Activated T-cell treated with anti-CD3 and anti-CD28 coated beads, Interleukin-2, amount 50 U/mL, for 48 hours (primary cell): ENCODE measurements around the gene ARL5B.
A peak's percentile ranks its signal among the peaks of the same experiment; 100 is the strongest.
"Not testable (repeated sequence)": the region's sequence is repeated elsewhere in the genome, so short reads cannot be mapped to it uniquely, and the experiment has no call there.

Source experiments
- DNase-seq, 2 experiments: peaks; one replicate each; pipeline ENCODE4 v3.0.0-alpha.2; 2020

Gene ARL5B

GRCh38 chr10:18659125-18659818 lies at the start of gene ARL5B:
Gene ARL5B (plus strand): TSS chr10:18659431. CDS start chr10:18659638, 207 bp downstream.
- peak; percentile 96 to 97 for DNase-seq

- no peak for DNase-seq
These were observed 48.7 kb upstream of the ARL5B start for GRCh38 chr10:18610517-18610916.

GRCh38 chr10:18611168-18611567 lies 48.1 kb upstream of the ARL5B start:
- DNase-seq = no peak

GRCh38 chr10:18615618-18616017 lies 43.6 kb upstream of the ARL5B start:
- no peak for DNase-seq

- no peak for DNase-seq
These were observed 42.9 kb upstream of the ARL5B start for GRCh38 chr10:18616337-18616736.

- DNase-seq = no peak
These were observed 40.2 kb upstream of the ARL5B start for GRCh38 chr10:18619016-18619415.

- no peak for DNase-seq
These were observed 38.4 kb upstream of the ARL5B start for GRCh38 chr10:18620856-18621255.

- DNase-seq = not testable (repeated sequence)
These were observed 35.6 kb upstream of the ARL5B start for GRCh38 chr10:18623671-18624070.

- no peak for DNase-seq
These were observed 33.3 kb upstream of the ARL5B start for GRCh38 chr10:18625886-18626285.

GRCh38 chr10:18627452-18628018 lies 31.7 kb upstream of the ARL5B start:
- peak; percentile 71 to 76 for DNase-seq

- DNase-seq = not testable (repeated sequence)
These were observed 26.7 kb upstream of the ARL5B start for GRCh38 chr10:18632500-18632899.

GRCh38 chr10:18635995-18636394 lies 23.2 kb upstream of the ARL5B start:
- no peak for DNase-seq

GRCh38 chr10:18637400-18637799 lies 21.8 kb upstream of the ARL5B start:
- DNase-seq = not testable (repeated sequence)

- DNase-seq = not testable (repeated sequence)
These were observed 19.5 kb upstream of the ARL5B start for GRCh38 chr10:18639719-18640118.

GRCh38 chr10:18647151-18647550 lies 12.1 kb upstream of the ARL5B start:
- no peak for DNase-seq

- DNase-seq = no peak
These were observed 11.3 kb upstream of the ARL5B start for GRCh38 chr10:18647945-18648344.

GRCh38 chr10:18649364-18649959 lies 9.8 kb upstream of the ARL5B start:
- no peak for DNase-seq

GRCh38 chr10:18650404-18650997 lies 8.7 kb upstream of the ARL5B start:
- no peak for DNase-seq

GRCh38 chr10:18651324-18652007 lies 7.8 kb upstream of the ARL5B start, which contains the start of gene NSUN6:
Gene NSUN6 (minus strand): TSS chr10:18651587. CDS start chr10:18651203, 384 bp downstream.
- peak; percentile 94 for DNase-seq

GRCh38 chr10:18653112-18653511 lies 6.1 kb upstream of the ARL5B start:
- DNase-seq = no peak

- DNase-seq = no peak
These were observed 2.5 kb upstream of the ARL5B start for GRCh38 chr10:18656724-18657123.

GRCh38 chr10:18658271-18659124 lies 733 bp upstream of the ARL5B start:
- DNase-seq = peak; percentile 34 to 36
